B cell (primary cell): ENCODE measurements around the gene RPA3.

Experiments used
- EZH2 ChIP-seq: IDR thresholded peaks from 2 replicates; pipeline ENCODE4 v1.6.1; 2012; ENCODE audit warnings: borderline replicate concordance, low read depth, mild to moderate bottlenecking, moderate library complexity, low read length; ENCODE audit not compliant: insufficient read depth, poor library complexity, severe bottlenecking
- TF ChIP-seq, protein P1 (sequence below): fragments of 200-600 bp; IDR thresholded peaks from one replicate; pipeline ENCODE4 v1.8.0; 2022; ENCODE audit warnings: antibody characterized with exemption, mild to moderate bottlenecking

- TF ChIP-seq, protein P1, sequence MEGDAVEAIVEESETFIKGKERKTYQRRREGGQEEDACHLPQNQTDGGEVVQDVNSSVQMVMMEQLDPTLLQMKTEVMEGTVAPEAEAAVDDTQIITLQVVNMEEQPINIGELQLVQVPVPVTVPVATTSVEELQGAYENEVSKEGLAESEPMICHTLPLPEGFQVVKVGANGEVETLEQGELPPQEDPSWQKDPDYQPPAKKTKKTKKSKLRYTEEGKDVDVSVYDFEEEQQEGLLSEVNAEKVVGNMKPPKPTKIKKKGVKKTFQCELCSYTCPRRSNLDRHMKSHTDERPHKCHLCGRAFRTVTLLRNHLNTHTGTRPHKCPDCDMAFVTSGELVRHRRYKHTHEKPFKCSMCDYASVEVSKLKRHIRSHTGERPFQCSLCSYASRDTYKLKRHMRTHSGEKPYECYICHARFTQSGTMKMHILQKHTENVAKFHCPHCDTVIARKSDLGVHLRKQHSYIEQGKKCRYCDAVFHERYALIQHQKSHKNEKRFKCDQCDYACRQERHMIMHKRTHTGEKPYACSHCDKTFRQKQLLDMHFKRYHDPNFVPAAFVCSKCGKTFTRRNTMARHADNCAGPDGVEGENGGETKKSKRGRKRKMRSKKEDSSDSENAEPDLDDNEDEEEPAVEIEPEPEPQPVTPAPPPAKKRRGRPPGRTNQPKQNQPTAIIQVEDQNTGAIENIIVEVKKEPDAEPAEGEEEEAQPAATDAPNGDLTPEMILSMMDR, result no peak
- TF ChIP-seq EZH2, result no peak
Observed at GRCh38 chr7:7641129-7641663, 77.2 kb downstream of the RPA3 start.
